Calu3 (cell line): ENCODE results near the gene GDPD5. TPM values are rescaled to one million over a fixed set of nuclear protein-coding genes. Genes with fewer than 3 reads are reported as not detected.

Source experiments
- BruUV-seq: library from RNA; stranded (reverse); fragments of 400-500 nt; replicated peaks from 2 replicates; lab custom pipeline; 2021; lab: Mats Ljungman, UMichigan
- CTCF ChIA-PET: fragments of 300-600 bp; sonication (Branson Sonifier 250); formaldehyde crosslinking; loops from one replicate; lab custom pipeline; 2022; ENCODE audit warnings: antibody characterized with exemption; lab: Charles Lee
- DNase-seq: peaks from one replicate; pipeline ENCODE4 v3.0.0; 2022
- H3K27ac Mint-ChIP-seq: one replicate; pipeline ENCODE4 v1.8.0; 2022; ENCODE audit warnings: mixed read lengths; ENCODE audit not compliant: unreplicated experiment
- H3K27me3 Mint-ChIP-seq: one replicate; pipeline ENCODE4 v1.8.0; 2022; ENCODE audit warnings: mixed read lengths; ENCODE audit not compliant: unreplicated experiment
- H3K36me3 Mint-ChIP-seq: one replicate; pipeline ENCODE4 v1.8.0; 2022; ENCODE audit warnings: mild to moderate bottlenecking, moderate library complexity, mixed read lengths; ENCODE audit not compliant: insufficient read depth, unreplicated experiment
- H3K4me1 Mint-ChIP-seq: one replicate; pipeline ENCODE4 v1.8.0; 2022; ENCODE audit warnings: mild to moderate bottlenecking, low read depth, mixed read lengths; ENCODE audit not compliant: unreplicated experiment
- H3K4me3 Mint-ChIP-seq: one replicate; pipeline ENCODE4 v1.8.0; 2022; ENCODE audit warnings: mild to moderate bottlenecking, low read depth, moderate library complexity, mixed read lengths; ENCODE audit not compliant: unreplicated experiment
- H3K9me3 Mint-ChIP-seq: one replicate; pipeline ENCODE4 v1.8.0; 2022; ENCODE audit warnings: low read depth, mixed read lengths; ENCODE audit not compliant: unreplicated experiment
- intact Hi-C: fragments of 100-400 bp; cut with micrococcal nuclease; formaldehyde crosslinking; loops from one replicate; pipeline ENCODE4 v1.10.0; 2022; ENCODE audit not compliant: unreplicated experiment
- total RNA-seq: library from RNA; stranded (reverse); gene quantifications from 2 replicates; pipeline ENCODE4 v1.2.3, GENCODE V29; 2022
- TF ChIP-seq, protein P1 (sequence below): fragments of 200-600 bp; IDR thresholded peaks from one replicate; pipeline ENCODE4 v1.8.0; 2022; ENCODE audit warnings: antibody characterized with exemption; ENCODE audit not compliant: unreplicated experiment

Gene GDPD5
- total RNA-seq, 1 experiment from 2014 or later: 7.0 TPM

DNA sequence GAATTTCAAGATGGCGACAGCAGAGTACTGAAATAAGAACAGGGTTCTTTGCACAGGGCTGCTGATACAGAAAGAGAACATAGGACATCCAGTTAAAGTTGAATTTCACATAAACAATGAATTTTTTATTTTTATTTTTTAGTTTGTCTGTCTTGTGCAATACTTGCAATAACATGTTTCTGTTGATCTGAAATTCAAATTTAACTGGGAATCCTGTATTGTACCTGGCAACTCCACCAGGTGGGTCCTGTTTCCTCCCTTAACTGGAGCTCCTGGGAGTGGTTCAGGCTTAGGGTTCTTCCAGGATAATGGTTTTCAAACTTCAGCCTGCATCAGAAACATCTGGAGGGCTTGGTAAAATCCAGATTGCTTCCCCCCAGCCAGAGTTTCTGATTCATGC lies 21.4 kb upstream of the GDPD5 start:
- DNase-seq: no peak
- intact Hi-C loops: loop anchor here (5.0 kb wide), 2 partner anchors 160 to 320 kb away; no protein-coding TSS in a partner anchor
- H3K4me1 Mint-ChIP-seq: no peaks in the 10 kb centered on the region
- H3K9me3 Mint-ChIP-seq: no peaks in the 10 kb centered on the region
- H3K27me3 Mint-ChIP-seq: peaks cover 35% of the 10 kb centered on the region
- TF ChIP-seq, protein P1, sequence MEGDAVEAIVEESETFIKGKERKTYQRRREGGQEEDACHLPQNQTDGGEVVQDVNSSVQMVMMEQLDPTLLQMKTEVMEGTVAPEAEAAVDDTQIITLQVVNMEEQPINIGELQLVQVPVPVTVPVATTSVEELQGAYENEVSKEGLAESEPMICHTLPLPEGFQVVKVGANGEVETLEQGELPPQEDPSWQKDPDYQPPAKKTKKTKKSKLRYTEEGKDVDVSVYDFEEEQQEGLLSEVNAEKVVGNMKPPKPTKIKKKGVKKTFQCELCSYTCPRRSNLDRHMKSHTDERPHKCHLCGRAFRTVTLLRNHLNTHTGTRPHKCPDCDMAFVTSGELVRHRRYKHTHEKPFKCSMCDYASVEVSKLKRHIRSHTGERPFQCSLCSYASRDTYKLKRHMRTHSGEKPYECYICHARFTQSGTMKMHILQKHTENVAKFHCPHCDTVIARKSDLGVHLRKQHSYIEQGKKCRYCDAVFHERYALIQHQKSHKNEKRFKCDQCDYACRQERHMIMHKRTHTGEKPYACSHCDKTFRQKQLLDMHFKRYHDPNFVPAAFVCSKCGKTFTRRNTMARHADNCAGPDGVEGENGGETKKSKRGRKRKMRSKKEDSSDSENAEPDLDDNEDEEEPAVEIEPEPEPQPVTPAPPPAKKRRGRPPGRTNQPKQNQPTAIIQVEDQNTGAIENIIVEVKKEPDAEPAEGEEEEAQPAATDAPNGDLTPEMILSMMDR: no peak
- no peaks in the 10 kb centered on the region for H3K36me3 Mint-ChIP-seq
- CTCF ChIA-PET: interaction anchor here (1.0 kb wide), 1 partner anchor 15 kb away, joined by 3 read pairs; no protein-coding TSS in a partner anchor
- H3K27ac Mint-ChIP-seq: no peak overlapping the region
- BruUV-seq: no TSS peak
- no peak overlapping the region for H3K4me3 Mint-ChIP-seq

DNA sequence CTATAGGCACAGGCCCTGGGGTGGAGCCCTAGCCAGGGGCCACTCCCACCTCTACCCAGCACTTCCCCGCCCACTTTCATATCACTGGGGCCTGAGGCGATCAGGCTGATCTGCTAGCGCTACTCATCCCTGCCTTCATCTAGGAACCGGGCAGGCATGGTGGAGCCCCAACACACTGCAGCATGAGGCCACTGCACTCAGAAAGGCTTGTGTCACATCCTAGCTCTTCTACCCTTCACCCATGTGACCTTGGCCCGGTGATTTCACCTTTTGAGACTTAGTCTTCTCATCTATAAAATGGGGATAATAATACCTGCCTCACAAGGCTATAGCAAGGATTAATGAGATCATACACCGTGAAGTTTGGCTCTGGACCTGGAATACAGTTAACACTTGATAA lies 18.1 kb upstream of the GDPD5 start:
- intact Hi-C loops: no loop called here
- Mint-ChIP-seq H3K9me3 (no peaks in the 10 kb centered on the region), H3K4me3 (no peak overlapping the region), H3K27ac (no peak overlapping the region), H3K27me3 (peaks cover 24% of the 10 kb centered on the region), H3K36me3 (no peaks in the 10 kb centered on the region), H3K4me1 (peaks cover under 1% of the 10 kb centered on the region)
- TF ChIP-seq, protein P1: no peak
- CTCF ChIA-PET: no interaction called here
- no peak for DNase-seq
- no TSS peak for BruUV-seq

DNA sequence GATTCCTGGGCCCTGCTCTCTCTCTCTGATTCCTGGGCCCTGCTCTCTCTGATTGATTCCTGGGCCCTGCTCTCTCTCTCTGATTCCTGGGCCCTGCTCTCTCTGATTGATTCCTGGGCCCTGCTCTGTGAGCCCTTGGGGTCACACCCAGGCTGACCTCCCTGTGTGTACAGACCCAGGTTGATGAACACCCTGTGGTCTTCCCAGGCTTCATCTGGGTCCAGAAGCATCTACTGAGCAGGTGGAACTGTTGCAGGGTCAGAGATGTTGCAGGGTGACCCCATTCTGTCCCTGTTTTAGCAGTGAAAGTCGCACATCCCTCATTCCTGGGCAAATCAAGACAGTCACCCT lies 16.3 kb upstream of the GDPD5 start:
- intact Hi-C loops: no loop called here
- Mint-ChIP-seq H3K4me1 (peaks cover 17% of the 10 kb centered on the region), H3K9me3 (no peaks in the 10 kb centered on the region), H3K36me3 (no peaks in the 10 kb centered on the region), H3K27me3 (peaks cover 14% of the 10 kb centered on the region), H3K27ac (no peak overlapping the region), H3K4me3 (no peak overlapping the region)
- TF ChIP-seq, protein P1: no peak
- CTCF ChIA-PET: no interaction called here
- BruUV-seq: no TSS peak
- DNase-seq: no peak

DNA sequence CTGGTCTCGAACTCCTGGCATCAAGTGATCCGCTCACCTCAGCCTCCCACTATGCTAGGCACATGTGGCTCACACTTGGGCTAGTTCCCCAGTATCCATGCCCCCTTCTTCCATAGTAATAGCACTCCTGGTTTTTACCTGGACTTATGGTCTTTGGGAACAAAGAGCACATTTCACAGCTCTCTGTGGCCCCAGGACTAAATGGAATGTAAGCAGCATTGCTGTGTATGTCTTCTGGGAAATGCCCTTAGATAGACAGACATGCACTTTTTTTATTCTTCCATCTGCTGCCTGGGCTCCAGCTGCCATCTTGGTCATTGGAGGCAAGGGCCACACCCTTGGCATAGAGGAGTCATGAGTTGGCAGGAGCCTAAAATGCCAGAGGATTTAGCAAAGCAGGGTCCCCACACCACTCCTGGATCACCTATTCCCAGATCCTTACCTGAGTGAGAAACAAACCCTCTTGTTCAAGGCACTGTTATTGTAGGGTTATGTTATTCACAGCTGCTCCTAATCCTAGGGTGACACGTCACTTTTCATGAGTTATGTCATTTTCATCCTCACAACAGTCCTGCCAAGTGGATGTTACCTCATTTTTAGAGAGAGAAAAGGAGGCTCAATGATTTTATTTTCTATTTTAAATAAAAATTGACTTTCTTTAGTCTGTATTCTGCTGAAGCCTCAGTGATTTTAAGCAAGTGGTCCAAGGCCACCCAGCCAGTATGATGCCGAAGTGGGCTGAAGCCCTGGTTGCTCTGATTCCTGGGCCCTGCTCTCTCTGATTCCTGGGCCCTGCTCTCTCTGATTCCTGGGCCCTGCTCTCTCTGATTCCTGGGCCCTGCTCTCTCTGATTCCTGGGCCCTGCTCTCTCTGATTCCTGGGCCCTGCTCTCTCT lies 15.7 kb upstream of the GDPD5 start:
- no peaks in the 10 kb centered on the region for H3K36me3 Mint-ChIP-seq
- CTCF ChIA-PET: interaction anchor here (0.6 kb wide), 1 partner anchor 266 kb away, joined by 4 read pairs; no protein-coding TSS in a partner anchor
- H3K4me3 Mint-ChIP-seq: no peak overlapping the region
- DNase-seq: no peak
- no peak overlapping the region for H3K27ac Mint-ChIP-seq
- intact Hi-C loops: no loop called here
- TF ChIP-seq, protein P1: no peak
- H3K9me3 Mint-ChIP-seq: no peaks in the 10 kb centered on the region
- peaks cover 7% of the 10 kb centered on the region for H3K27me3 Mint-ChIP-seq
- H3K4me1 Mint-ChIP-seq: peaks cover 19% of the 10 kb centered on the region
- no TSS peak for BruUV-seq
